ENCODE measurements around the gene RTN4RL2.

- TF ChIP-seq SP1 (IDR thresholded peaks at IDR 0.05) (no peak), L3MBTL2 (conservative IDR thresholded peaks at IDR 0.05) (peak; percentile 85), FOXM1 (IDR thresholded peaks at IDR 0.05; ENCODE audit: borderline replicate concordance) (no peak), SUZ12 (IDR thresholded peaks at IDR 0.05) (no peak), FOXK2 (IDR thresholded peaks at IDR 0.05) (no peak), ELF4 (IDR thresholded peaks at IDR 0.05) (no peak)
Observed at GRCh38 chr11:57459164-57460021, 935 bp upstream of the RTN4RL2 start.

All from HEK293T (cell line).